HepG2 (cell line): ENCODE results near the gene CPNE2. TPM values are rescaled to one million over a fixed set of nuclear protein-coding genes. Genes with fewer than 3 reads are reported as not detected.

Experiments used
- AFF4 ChIP-seq: sonication (generic); formaldehyde crosslinking; IDR thresholded peaks from 2 replicates; pipeline ENCODE4 v1.4.0; 2020; ENCODE audit warnings: missing genetic modification reagents
- ARNTL ChIP-seq: sonication (generic); formaldehyde crosslinking; IDR thresholded peaks from 2 replicates; pipeline ENCODE4 v1.4.0; 2020; ENCODE audit warnings: mild to moderate bottlenecking, missing genetic modification reagents
- CBFB ChIP-seq: sonication (generic); formaldehyde crosslinking; IDR thresholded peaks from 2 replicates; pipeline ENCODE4 v1.4.0; 2020; ENCODE audit warnings: missing genetic modification reagents
- CHD2 ChIP-seq: IDR thresholded peaks from 2 replicates; pipeline ENCODE4 v1.6.1; 2011; ENCODE audit warnings: low read depth, low read length, improper control_type of control experiment
- KAT8 ChIP-seq: IDR thresholded peaks from 2 replicates; pipeline ENCODE4 v1.6.1; 2016; ENCODE audit warnings: missing genetic modification reagents, missing compliant biosample characterization
- MEIS1 ChIP-seq: sonication (generic); formaldehyde crosslinking; IDR thresholded peaks from 2 replicates; pipeline ENCODE4 v1.9.0; 2021; ENCODE audit warnings: mild to moderate bottlenecking, missing genetic modification reagents, moderate library complexity, borderline replicate concordance
- MNT ChIP-seq: fragments of 450-650 bp; IDR thresholded peaks from 2 replicates; pipeline ENCODE4 v1.6.1; 2016
- MTF2 ChIP-seq: sonication (generic); formaldehyde crosslinking; IDR thresholded peaks from 2 replicates; pipeline ENCODE4 v1.5.0; 2020; ENCODE audit warnings: missing genetic modification reagents, borderline replicate concordance
- MYC ChIP-seq: sonication (generic); formaldehyde crosslinking; IDR thresholded peaks from 2 replicates; pipeline ENCODE4 v1.9.0; 2021; ENCODE audit warnings: missing genetic modification reagents, borderline replicate concordance
- RFX1 ChIP-seq: fragments of 450-650 bp; IDR thresholded peaks from 2 replicates; pipeline ENCODE4 v1.6.1; 2017
- SMARCC2 ChIP-seq: fragments of 450-650 bp; IDR thresholded peaks from 2 replicates; pipeline ENCODE4 v1.6.1; 2017; ENCODE audit warnings: antibody characterized with exemption, mild to moderate bottlenecking
- THAP7 ChIP-seq: sonication (generic); formaldehyde crosslinking; IDR thresholded peaks from 2 replicates; pipeline ENCODE4 v1.8.1; 2023; ENCODE audit warnings: mild to moderate bottlenecking, missing genetic modification reagents
- ZFP82 ChIP-seq: sonication (generic); formaldehyde crosslinking; IDR thresholded peaks from 2 replicates; pipeline ENCODE4 v1.5.1; 2020; ENCODE audit warnings: mild to moderate bottlenecking, missing genetic modification reagents, borderline replicate concordance
- ZFX ChIP-seq: sonication (generic); formaldehyde crosslinking; IDR thresholded peaks from 2 replicates; pipeline ENCODE4 v1.4.0; 2020; ENCODE audit warnings: mild to moderate bottlenecking, low read depth, missing genetic modification reagents, moderate library complexity
- ZNF788 ChIP-seq: sonication (generic); formaldehyde crosslinking; IDR thresholded peaks from 2 replicates; pipeline ENCODE4 v1.5.0; 2020; ENCODE audit warnings: mild to moderate bottlenecking, missing genetic modification reagents, borderline replicate concordance
- polyA plus RNA-seq, 8 experiments: library from polyadenylated mRNA; depleted of rRNA in 3 of 8; stranded (reverse) in 7 of 8; unstranded in 1 of 8; fragments of >200 nt; fragmentation: Illumina TruSeq in 4 of 8; extraction: Trizol in 4 of 8; gene quantifications; 2 replicates each; pipeline versions ENCODE4 v1.2.1 to v1.2.3, GENCODE V29; 2011 to 2016; ENCODE audit warnings: low read depth in 4 of 8, missing spikeins in 1 of 8, mixed read lengths in 1 of 8; ENCODE audit not compliant: insufficient read depth in 1 of 8
- total RNA-seq, 5 experiments: library from RNA; depleted of rRNA; stranded (reverse); fragments of >200 nt; fragmentation: Illumina TruSeq; extraction: Trizol; gene quantifications; 2 replicates each; pipeline ENCODE4 v1.2.3, GENCODE V29; 2016; ENCODE audit warnings: low read depth in 1 of 5
- TF ChIP-seq, protein P1 (sequence below): IDR thresholded peaks from 2 replicates; pipeline ENCODE4 v1.6.1; 2016; ENCODE audit warnings: low read depth, control low read depth
- TF ChIP-seq, protein P2 (sequence below): sonication (generic); formaldehyde crosslinking; IDR thresholded peaks from 2 replicates; pipeline ENCODE4 v1.5.1; 2020; ENCODE audit warnings: missing genetic modification reagents, mild to moderate bottlenecking, borderline replicate concordance

CPNE2 gene
- total and polyA plus RNA-seq, 2 of the 13 experiments (the other 11 are each of a cell fraction or from before 2014, with no cell fraction given) = 10.6 to 23.3 TPM

GRCh38 chr16:57185945-57186871 lies 93.8 kb downstream of the CPNE2 start, which contains the start of the genes PSME3IP1 and RSPRY1 (continued):
- peak; percentile 59; the same call in 1 of the 2 replicates for TF ChIP-seq AFF4
- TF ChIP-seq CBFB (CRISPR knock-in tag) = peak; percentile 80
- TF ChIP-seq ZNF788 = peak; percentile 81; the same call in 1 of the 2 replicates
- peak; percentile 53; the same call in 1 of the 2 replicates for TF ChIP-seq MEIS1 (CRISPR knock-in tag)
- TF ChIP-seq MYC (CRISPR knock-in tag) = peak; percentile 80; the same call in 1 of the 2 replicates
- no peak for TF ChIP-seq SMARCC2
- peak; percentile 87; the same call in 1 of the 2 replicates for TF ChIP-seq ZFP82 (CRISPR knock-in tag)
- peak; percentile 69; the same call in 1 of the 2 replicates for TF ChIP-seq THAP7
- peak; percentile 67; the same call in 1 of the 2 replicates for TF ChIP-seq ARNTL
- TF ChIP-seq MNT = peak; percentile 66
- TF ChIP-seq KAT8 = peak; percentile 94
- peak; percentile 74 for TF ChIP-seq RFX1
- TF ChIP-seq, protein P1, sequence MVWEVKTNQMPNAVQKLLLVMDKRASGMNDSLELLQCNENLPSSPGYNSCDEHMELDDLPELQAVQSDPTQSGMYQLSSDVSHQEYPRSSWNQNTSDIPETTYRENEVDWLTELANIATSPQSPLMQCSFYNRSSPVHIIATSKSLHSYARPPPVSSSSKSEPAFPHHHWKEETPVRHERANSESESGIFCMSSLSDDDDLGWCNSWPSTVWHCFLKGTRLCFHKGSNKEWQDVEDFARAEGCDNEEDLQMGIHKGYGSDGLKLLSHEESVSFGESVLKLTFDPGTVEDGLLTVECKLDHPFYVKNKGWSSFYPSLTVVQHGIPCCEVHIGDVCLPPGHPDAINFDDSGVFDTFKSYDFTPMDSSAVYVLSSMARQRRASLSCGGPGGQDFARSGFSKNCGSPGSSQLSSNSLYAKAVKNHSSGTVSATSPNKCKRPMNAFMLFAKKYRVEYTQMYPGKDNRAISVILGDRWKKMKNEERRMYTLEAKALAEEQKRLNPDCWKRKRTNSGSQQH = no peak
- TF ChIP-seq, protein P2, sequence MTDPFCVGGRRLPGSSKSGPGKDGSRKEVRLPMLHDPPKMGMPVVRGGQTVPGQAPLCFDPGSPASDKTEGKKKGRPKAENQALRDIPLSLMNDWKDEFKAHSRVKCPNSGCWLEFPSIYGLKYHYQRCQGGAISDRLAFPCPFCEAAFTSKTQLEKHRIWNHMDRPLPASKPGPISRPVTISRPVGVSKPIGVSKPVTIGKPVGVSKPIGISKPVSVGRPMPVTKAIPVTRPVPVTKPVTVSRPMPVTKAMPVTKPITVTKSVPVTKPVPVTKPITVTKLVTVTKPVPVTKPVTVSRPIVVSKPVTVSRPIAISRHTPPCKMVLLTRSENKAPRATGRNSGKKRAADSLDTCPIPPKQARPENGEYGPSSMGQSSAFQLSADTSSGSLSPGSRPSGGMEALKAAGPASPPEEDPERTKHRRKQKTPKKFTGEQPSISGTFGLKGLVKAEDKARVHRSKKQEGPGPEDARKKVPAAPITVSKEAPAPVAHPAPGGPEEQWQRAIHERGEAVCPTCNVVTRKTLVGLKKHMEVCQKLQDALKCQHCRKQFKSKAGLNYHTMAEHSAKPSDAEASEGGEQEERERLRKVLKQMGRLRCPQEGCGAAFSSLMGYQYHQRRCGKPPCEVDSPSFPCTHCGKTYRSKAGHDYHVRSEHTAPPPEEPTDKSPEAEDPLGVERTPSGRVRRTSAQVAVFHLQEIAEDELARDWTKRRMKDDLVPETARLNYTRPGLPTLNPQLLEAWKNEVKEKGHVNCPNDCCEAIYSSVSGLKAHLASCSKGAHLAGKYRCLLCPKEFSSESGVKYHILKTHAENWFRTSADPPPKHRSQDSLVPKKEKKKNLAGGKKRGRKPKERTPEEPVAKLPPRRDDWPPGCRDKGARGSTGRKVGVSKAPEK (CRISPR knock-in tag) = 0 out of 2 replicates have a peak, but pooled peaks have one; percentile 65
- 0 out of 2 replicates have a peak, but pooled peaks have one; percentile 34 for TF ChIP-seq CHD2
- TF ChIP-seq MTF2 (CRISPR knock-in tag) = 0 out of 2 replicates have a peak, but pooled peaks have one; percentile 19
- TF ChIP-seq ZFX = peak; percentile 82
